K562 (cell line): ENCODE data around the gene NPAS3. TPM values are rescaled to one million over a fixed set of nuclear protein-coding genes. Genes with fewer than 3 reads are reported as not detected.

Experiments used
- DPF2 ChIP-seq: fragments of 450-650 bp; IDR thresholded peaks from 2 replicates; pipeline ENCODE4 v1.6.1; 2016
- EP300 ChIP-seq: IDR thresholded peaks from 2 replicates; pipeline ENCODE4 v1.6.1; 2012; ENCODE audit warnings: low read length, improper control_type of control experiment
- ERF ChIP-seq: fragments of 450-650 bp; formaldehyde crosslinking; IDR thresholded peaks from 2 replicates; pipeline ENCODE4 v1.4.0; 2020; ENCODE audit warnings: mild to moderate bottlenecking, mixed read lengths
- ESRRA ChIP-seq: fragments of 450-650 bp; IDR thresholded peaks from 2 replicates; pipeline ENCODE4 v1.6.1; 2014; ENCODE audit warnings: low read depth, mild to moderate bottlenecking, moderate library complexity, borderline replicate concordance
- ETS2 ChIP-seq: IDR thresholded peaks from 2 replicates; pipeline ENCODE4 v1.6.1; 2016; ENCODE audit warnings: borderline replicate concordance, missing genetic modification characterization, mild to moderate bottlenecking, moderate library complexity, missing compliant biosample characterization; ENCODE audit not compliant: poor library complexity, severe bottlenecking
- FIP1L1 ChIP-seq: fragments of 200-400 bp; formaldehyde crosslinking; IDR thresholded peaks from 2 replicates; pipeline ENCODE4 v1.6.1; 2018; ENCODE audit warnings: mild to moderate bottlenecking, low read depth, low read length; ENCODE audit not compliant: poor library complexity, severe bottlenecking
- GATAD2A ChIP-seq: fragments of 450-650 bp; IDR thresholded peaks from 2 replicates; pipeline ENCODE4 v1.6.1; 2017
- JUNB ChIP-seq: fragments of 450-650 bp; formaldehyde crosslinking; conservative IDR thresholded peaks from 2 replicates; pipeline ENCODE4 v1.4.0; 2020; ENCODE audit warnings: mild to moderate bottlenecking
- KLF13 ChIP-seq: fragments of 450-650 bp; IDR thresholded peaks from 2 replicates; pipeline ENCODE4 v1.6.1; 2016; ENCODE audit warnings: missing genetic modification characterization, low read depth, mild to moderate bottlenecking, missing compliant biosample characterization, moderate library complexity, borderline replicate concordance
- MAFK ChIP-seq: IDR thresholded peaks from 2 replicates; pipeline ENCODE4 v1.6.1; 2011; ENCODE audit warnings: low read length, improper control_type of control experiment
- NR2C2 ChIP-seq, 2 experiments: fragments of 200-800 bp in 1 of 2; sonication (Bioruptor generic) in 1 of 2; sonication (generic) in 1 of 2; formaldehyde crosslinking in 1 of 2; IDR thresholded peaks; 2 replicates each; pipeline versions ENCODE4 v1.6.1 to v1.8.0; 2016 to 2022; ENCODE audit warnings: mild to moderate bottlenecking in 1 of 2, missing compliant biosample characterization in 1 of 2, missing genetic modification characterization in 1 of 2, missing genetic modification reagents in 1 of 2
- POLR3A ChIP-seq: IDR thresholded peaks from 2 replicates; pipeline ENCODE4 v1.6.1; 2011; ENCODE audit warnings: borderline replicate concordance, mild to moderate bottlenecking, moderate library complexity; ENCODE audit not compliant: insufficient read length, insufficient read depth; ENCODE audit errors: extremely low read depth
- RBM15 ChIP-seq: fragments of 200-400 bp; formaldehyde crosslinking; IDR thresholded peaks from 2 replicates; pipeline ENCODE4 v1.6.1; 2018; ENCODE audit warnings: mild to moderate bottlenecking, low read length, moderate library complexity; ENCODE audit not compliant: insufficient read depth
- RBM22 ChIP-seq: fragments of 200-400 bp; formaldehyde crosslinking; IDR thresholded peaks from 2 replicates; pipeline ENCODE4 v1.6.1; 2018; ENCODE audit warnings: low read length, low read depth; ENCODE audit not compliant: poor library complexity, severe bottlenecking
- SMARCA4 ChIP-seq: fragments of 450-650 bp; IDR thresholded peaks from 2 replicates; pipeline ENCODE4 v1.6.1; 2016
- TBP ChIP-seq: optimal IDR thresholded peaks from 2 replicates; pipeline ENCODE3; 2011; ENCODE audit warnings: low read depth, low read length, improper control_type of control experiment
- ZNF124 ChIP-seq: sonication (generic); formaldehyde crosslinking; IDR thresholded peaks from 2 replicates; pipeline ENCODE4 v1.8.1; 2022; ENCODE audit warnings: missing genetic modification reagents
- ZNF134 ChIP-seq: fragments of 250-450 bp; sonication (Bioruptor Pico); conservative IDR thresholded peaks from 2 replicates; pipeline ENCODE4 v1.4.0; 2020
- ZNF57 ChIP-seq: fragments of 450-650 bp; formaldehyde crosslinking; IDR thresholded peaks from 2 replicates; pipeline ENCODE4 v1.4.0; 2020; ENCODE audit warnings: mild to moderate bottlenecking, moderate library complexity
- polyA plus RNA-seq, 8 experiments: library from polyadenylated mRNA; depleted of rRNA in 4 of 8; stranded (reverse) in 5 of 8; unstranded in 3 of 8; fragments of >200 nt; fragmentation: Nextera tagmentation in 2 of 8; fragmentation: Illumina TruSeq in 1 of 8; extraction: Ambion mirVana in 2 of 8; extraction: Trizol in 1 of 8; gene quantifications; 2 replicates each; pipeline versions ENCODE4 v1.2.1 to v1.2.3, GENCODE V29; 2011 to 2014; ENCODE audit warnings: inconsistent platforms in 1 of 8, missing spikeins in 1 of 8
- total RNA-seq, 7 experiments: library from RNA; depleted of rRNA in 6 of 7; stranded (reverse); fragments of >200 nt in 6 of 7; fragmentation: Illumina TruSeq in 2 of 7; extraction: Trizol in 2 of 7; gene quantifications; 2 replicates each; pipeline versions ENCODE4 v1.2.1 to v1.2.3, GENCODE V29; 2011 to 2021; ENCODE audit warnings: low replicate concordance in 1 of 7
- TF ChIP-seq, protein P1 (sequence below): conservative IDR thresholded peaks from 2 replicates; pipeline ENCODE4 v1.6.1; 2011; ENCODE audit warnings: low read depth, mild to moderate bottlenecking, low read length; ENCODE audit not compliant: control insufficient read depth
- TF ChIP-seq, protein P2 (sequence below): fragments of 450-650 bp; formaldehyde crosslinking; IDR thresholded peaks from 2 replicates; pipeline ENCODE4 v1.4.0; 2020; ENCODE audit warnings: mild to moderate bottlenecking, moderate library complexity
- TF ChIP-seq, protein P3 (sequence below): fragments of 250-450 bp; sonication (Bioruptor Pico); IDR thresholded peaks from 2 replicates; pipeline ENCODE4 v1.8.0; 2022; ENCODE audit warnings: inconsistent platforms

Gene NPAS3
- total and polyA plus RNA-seq, 9 of the 15 experiments (the other 6 are each of a cell fraction or from before 2014, with no cell fraction given): 0.04 TPM; not detected in 8

DNA sequence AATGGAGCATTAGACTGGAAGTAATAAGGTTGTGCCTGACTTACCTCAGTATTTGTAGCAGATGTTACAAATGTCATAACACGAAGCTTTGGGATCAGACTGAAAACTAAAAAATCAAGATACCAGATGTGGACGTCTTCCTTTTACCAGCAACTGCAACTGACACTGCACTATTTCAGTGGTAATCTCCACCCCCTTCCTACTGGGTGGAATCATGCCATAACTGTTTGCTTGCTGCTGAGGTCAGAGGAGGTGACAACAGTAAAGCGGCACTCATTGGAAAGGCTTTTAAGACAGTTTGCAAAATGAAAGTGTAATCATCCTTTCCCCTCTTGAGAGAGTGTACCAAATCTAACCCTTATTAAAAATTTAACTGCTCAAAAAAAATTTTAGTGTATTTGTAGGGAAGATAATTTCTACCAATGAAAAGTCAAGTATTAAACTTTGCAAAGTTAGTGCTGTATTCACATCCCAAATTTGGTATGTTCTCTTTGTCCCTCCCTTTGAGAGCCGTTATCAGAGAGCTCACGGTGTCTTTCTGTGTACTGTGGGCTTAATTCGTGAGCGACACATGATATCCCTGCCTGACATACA, 420.7 kb downstream of the NPAS3 start (continued):
- TF ChIP-seq, protein P1, sequence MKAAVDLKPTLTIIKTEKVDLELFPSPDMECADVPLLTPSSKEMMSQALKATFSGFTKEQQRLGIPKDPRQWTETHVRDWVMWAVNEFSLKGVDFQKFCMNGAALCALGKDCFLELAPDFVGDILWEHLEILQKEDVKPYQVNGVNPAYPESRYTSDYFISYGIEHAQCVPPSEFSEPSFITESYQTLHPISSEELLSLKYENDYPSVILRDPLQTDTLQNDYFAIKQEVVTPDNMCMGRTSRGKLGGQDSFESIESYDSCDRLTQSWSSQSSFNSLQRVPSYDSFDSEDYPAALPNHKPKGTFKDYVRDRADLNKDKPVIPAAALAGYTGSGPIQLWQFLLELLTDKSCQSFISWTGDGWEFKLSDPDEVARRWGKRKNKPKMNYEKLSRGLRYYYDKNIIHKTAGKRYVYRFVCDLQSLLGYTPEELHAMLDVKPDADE: no peak
- 0 out of 2 replicates have a peak, but pooled peaks have one; percentile 12 for TF ChIP-seq MAFK
- TF ChIP-seq RBM15: no peak
- TF ChIP-seq TBP: peak; percentile 41
- TF ChIP-seq GATAD2A: no peak
- no peak for TF ChIP-seq POLR3A
- TF ChIP-seq SMARCA4: 0 out of 2 replicates have a peak, but pooled peaks have one; percentile 10
- TF ChIP-seq ESRRA: no peak
- TF ChIP-seq DPF2: 0 out of 2 replicates have a peak, but pooled peaks have one; percentile 26
- TF ChIP-seq ZNF57: no peak
- no peak for TF ChIP-seq ETS2 (tag)
- no peak for TF ChIP-seq FIP1L1
- TF ChIP-seq EP300: peak; percentile 32
- TF ChIP-seq ERF (CRISPR knock-in tag): no peak
- TF ChIP-seq ZNF124 (CRISPR knock-in tag): no peak
- TF ChIP-seq, protein P2, sequence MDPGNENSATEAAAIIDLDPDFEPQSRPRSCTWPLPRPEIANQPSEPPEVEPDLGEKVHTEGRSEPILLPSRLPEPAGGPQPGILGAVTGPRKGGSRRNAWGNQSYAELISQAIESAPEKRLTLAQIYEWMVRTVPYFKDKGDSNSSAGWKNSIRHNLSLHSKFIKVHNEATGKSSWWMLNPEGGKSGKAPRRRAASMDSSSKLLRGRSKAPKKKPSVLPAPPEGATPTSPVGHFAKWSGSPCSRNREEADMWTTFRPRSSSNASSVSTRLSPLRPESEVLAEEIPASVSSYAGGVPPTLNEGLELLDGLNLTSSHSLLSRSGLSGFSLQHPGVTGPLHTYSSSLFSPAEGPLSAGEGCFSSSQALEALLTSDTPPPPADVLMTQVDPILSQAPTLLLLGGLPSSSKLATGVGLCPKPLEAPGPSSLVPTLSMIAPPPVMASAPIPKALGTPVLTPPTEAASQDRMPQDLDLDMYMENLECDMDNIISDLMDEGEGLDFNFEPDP (CRISPR knock-in tag): no peak
- TF ChIP-seq ZNF134 (CRISPR knock-in tag): no peak
- TF ChIP-seq, protein P3, sequence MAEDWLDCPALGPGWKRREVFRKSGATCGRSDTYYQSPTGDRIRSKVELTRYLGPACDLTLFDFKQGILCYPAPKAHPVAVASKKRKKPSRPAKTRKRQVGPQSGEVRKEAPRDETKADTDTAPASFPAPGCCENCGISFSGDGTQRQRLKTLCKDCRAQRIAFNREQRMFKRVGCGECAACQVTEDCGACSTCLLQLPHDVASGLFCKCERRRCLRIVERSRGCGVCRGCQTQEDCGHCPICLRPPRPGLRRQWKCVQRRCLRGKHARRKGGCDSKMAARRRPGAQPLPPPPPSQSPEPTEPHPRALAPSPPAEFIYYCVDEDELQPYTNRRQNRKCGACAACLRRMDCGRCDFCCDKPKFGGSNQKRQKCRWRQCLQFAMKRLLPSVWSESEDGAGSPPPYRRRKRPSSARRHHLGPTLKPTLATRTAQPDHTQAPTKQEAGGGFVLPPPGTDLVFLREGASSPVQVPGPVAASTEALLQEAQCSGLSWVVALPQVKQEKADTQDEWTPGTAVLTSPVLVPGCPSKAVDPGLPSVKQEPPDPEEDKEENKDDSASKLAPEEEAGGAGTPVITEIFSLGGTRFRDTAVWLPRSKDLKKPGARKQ (CRISPR knock-in tag): no peak
- no peak for TF ChIP-seq NR2C2 (CRISPR knock-in tag; IDR thresholded peaks at IDR 0.05)
- TF ChIP-seq NR2C2 (tag; IDR thresholded peaks at IDR 0.05): peak; percentile 47; the same call in 1 of the 2 replicates
- TF ChIP-seq JUNB (CRISPR knock-in tag): no peak
- no peak for TF ChIP-seq RBM22
- no peak for TF ChIP-seq KLF13
